Cardiac fibroblast (primary cell): ENCODE data around the gene ETFB.

Experiments
- DNase-seq, 2 donors: peaks; one replicate each; pipeline versions ENCODE4 v3.0.0 to v3.0.0-alpha.2; 2010; ENCODE audit warnings: low read depth in 2 of 2
- H3K4me3 ChIP-seq, 2 donors: replicated peaks in 1 of 2; 1 replicate in 1 of 2; 2 replicates in 1 of 2; pipeline ENCODE4 v1.5.1; 2011; ENCODE audit warnings: low read depth in 2 of 2, low read length in 2 of 2, mild to moderate bottlenecking in 2 of 2, moderate library complexity in 1 of 2
- TF ChIP-seq, protein P1 (sequence below): IDR thresholded peaks from one replicate; pipeline ENCODE4 v1.5.1; 2011; ENCODE audit warnings: low read depth, mild to moderate bottlenecking, low read length, inconsistent platforms

The ETFB gene

DNA sequence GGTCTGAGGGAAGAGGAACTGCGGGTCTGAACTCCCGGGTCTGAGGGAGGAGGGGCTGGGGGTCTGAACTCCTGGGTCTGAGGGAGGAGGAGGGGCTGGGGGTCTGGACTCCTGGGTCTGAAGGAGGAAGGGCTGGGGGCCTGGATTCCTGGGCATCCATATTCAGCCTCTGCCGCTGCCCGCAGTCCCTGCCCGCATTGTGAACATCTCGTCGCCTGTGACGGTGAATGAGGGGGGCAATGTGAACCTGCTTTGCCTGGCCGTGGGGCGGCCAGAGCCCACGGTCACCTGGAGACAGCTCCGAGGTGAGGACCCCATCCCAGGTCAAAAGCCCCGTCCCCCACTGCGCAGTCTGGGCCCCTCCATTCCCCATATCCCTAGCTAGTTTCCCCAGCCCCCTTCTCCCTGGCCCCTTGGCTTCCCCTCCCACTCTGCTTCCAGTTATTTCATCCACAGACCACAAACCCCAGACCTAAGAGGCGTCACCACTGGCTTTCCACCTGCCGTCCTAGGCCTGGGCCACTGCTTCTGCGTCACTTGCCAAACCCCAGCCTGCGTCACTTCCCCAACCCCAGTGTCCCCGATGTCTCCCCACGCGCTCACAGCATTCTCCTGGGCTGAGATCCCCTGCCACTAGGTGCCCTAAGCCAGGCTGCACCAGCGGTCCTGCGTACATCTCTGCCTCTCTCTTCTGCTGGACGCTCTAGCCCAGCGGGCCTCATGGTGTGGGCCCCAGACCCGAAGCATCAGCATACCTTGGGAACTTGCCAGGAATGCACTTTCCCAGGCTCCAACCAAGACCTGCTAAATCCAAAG lies 40.8 kb downstream of the ETFB start:
- DNase-seq = no peak
- TF ChIP-seq, protein P1, sequence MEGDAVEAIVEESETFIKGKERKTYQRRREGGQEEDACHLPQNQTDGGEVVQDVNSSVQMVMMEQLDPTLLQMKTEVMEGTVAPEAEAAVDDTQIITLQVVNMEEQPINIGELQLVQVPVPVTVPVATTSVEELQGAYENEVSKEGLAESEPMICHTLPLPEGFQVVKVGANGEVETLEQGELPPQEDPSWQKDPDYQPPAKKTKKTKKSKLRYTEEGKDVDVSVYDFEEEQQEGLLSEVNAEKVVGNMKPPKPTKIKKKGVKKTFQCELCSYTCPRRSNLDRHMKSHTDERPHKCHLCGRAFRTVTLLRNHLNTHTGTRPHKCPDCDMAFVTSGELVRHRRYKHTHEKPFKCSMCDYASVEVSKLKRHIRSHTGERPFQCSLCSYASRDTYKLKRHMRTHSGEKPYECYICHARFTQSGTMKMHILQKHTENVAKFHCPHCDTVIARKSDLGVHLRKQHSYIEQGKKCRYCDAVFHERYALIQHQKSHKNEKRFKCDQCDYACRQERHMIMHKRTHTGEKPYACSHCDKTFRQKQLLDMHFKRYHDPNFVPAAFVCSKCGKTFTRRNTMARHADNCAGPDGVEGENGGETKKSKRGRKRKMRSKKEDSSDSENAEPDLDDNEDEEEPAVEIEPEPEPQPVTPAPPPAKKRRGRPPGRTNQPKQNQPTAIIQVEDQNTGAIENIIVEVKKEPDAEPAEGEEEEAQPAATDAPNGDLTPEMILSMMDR = no peak
- H3K4me3 ChIP-seq = no peak overlapping the region

DNA sequence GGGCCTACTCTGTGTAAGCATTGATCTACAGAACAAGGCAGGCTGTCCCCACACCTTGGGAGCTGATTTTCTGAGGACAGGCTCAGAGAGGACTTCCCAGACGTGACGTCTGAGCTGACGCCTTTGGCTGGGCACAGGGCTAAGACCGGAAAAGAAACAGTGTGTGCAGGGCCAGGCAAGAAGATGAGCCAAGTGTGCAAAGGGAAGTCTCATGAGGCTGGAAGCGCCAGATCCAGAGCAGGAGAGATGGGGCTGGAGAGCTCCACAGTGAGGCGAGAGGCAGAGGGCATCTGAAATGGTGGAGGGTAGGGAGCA lies 42.1 kb downstream of the ETFB start:
- DNase-seq = peak; percentile 17 to 20
- no peak overlapping the region for H3K4me3 ChIP-seq
- TF ChIP-seq, protein P1 = no peak

DNA sequence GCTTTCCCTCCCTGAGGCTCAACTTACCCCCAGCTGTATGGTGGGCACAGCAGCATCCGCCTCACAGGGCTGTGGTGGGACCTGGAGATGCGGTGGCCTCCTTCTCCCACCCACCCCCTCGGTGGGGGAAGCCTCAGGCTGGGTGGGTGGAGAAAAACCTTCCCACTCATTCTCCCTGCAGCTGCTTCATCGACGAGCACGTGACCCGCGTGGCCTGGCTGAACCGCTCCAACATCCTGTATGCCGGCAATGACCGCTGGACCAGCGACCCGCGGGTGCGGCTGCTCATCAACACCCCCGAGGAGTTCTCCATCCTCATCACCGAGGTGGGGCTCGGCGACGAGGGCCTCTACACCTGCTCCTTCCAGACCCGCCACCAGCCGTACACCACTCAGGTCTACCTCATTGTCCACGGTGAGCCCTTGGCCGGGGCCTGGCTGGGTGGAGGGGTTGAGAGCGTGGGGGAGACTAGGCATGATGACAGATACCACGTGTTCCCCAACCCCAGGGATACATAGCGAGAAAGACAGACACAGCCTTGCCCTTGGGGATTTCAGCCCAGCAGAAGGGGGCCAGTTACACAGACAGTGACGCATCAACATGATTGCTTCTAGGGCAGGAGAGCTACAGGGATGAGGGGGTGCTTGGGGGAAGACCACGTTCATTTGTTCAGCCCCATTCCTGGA lies 42.6 kb downstream of the ETFB start:
- DNase-seq = peak in 1 of 2 donors; percentile 16
- H3K4me3 ChIP-seq = no peak overlapping the region
- TF ChIP-seq, protein P1 = no peak

DNA sequence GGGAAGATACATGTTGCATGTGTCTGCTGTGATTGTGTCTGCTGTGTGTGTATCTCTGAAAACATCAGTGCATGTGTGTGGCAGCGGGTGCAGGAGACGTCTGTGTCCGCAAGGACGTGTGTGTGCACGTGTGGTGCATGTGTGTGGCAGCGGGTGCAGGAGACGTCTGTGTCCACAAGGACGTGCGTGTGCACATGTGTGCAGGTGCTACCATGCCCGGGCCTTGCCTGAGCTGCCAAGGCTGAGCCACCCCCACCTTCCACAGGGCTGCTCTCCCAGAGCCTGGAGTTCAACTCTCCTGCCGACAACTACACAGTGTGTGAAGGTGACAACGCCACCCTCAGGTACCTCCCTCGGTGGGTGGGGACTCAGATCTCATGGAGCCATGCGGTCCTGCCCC lies 44.4 kb downstream of the ETFB start:
- H3K4me3 ChIP-seq = no peak overlapping the region
- TF ChIP-seq, protein P1 = no peak
- no peak for DNase-seq

DNA sequence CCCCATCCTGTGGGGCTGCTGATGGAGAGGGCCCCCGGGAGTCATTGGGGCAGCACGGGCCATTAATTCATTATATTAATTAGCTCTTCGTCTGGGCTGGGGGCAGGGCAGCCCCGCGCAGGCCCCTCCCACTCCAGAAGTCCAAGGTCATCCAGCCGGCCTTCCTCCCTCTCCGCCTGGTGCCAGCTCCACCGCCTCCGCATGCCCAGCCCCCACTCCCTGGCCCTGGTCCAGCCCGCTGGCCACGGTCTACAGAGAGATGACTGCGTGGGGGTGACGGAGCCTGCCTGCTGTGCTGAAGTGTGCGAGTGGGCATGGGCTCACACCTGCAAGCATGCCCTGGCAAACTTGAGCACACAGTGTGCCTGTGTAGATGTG lies 45.9 kb downstream of the ETFB start:
- no peak overlapping the region for H3K4me3 ChIP-seq
- TF ChIP-seq, protein P1 = no peak
- no peak for DNase-seq

DNA sequence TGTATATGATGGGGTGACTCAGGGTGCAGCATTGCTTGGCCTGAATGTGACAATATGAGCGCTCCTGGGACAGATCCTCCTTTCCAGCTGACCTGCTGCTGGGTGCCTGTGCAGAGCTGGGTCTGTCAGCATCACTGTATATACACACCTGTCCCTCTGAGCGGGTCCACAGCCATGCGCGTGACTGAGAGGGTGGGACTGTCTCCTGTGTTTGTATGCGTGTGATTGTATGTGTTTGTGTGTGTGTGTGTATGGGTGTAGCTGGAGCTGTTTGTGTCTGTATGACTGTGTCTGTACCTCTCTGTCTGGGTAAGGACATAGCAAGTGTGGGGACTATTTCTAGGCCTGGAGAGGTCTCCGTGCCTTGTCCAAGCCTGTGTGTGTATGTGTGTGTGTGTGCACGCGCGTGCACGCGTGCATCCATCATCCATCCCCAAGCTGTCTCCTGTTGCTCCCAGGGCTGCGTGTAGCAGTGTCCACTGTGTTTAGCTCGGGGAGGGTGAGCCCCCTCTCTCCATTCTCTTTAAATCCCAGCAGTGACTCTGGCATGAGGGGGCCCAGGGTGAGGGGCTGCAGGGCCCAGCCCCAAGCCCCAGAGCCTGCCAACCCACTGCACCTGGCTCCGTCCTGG lies 46.4 kb downstream of the ETFB start:
- TF ChIP-seq, protein P1 = no peak
- DNase-seq = no peak
- no peak overlapping the region for H3K4me3 ChIP-seq
